Retina (tissue), 1 donor: ENCODE results near the gene TAS2R10.
"Not testable (repeated sequence)": the region's sequence is repeated elsewhere in the genome, so short reads cannot be mapped to it uniquely, and the experiment has no call there.

Experiments
- DNase-seq: peaks from one replicate; pipeline ENCODE4 v3.0.0-alpha.2; 2016

The TAS2R10 gene

GRCh38 chr12:10826258-10826657 lies at the start of gene TAS2R10:
TSS of gene TAS2R10 (minus strand) at chr12:10826358. CDS start at chr12:10826269, 89 bp downstream.
- no peak for DNase-seq

- no peak for DNase-seq
Measured at GRCh38 chr12:10873378-10873777, 47.2 kb upstream of the TAS2R10 start.

- no peak for DNase-seq
Measured at GRCh38 chr12:10867381-10867780, 41.2 kb upstream of the TAS2R10 start.

- no peak for DNase-seq
Measured at GRCh38 chr12:10863512-10864218, 37.5 kb upstream of the TAS2R10 start.

GRCh38 chr12:10861366-10861765 lies 35.2 kb upstream of the TAS2R10 start:
- DNase-seq: no peak

- no peak for DNase-seq
Measured at GRCh38 chr12:10855807-10856206, 29.6 kb upstream of the TAS2R10 start.

- no peak for DNase-seq
Measured at GRCh38 chr12:10853776-10854175, 27.6 kb upstream of the TAS2R10 start.

- DNase-seq: no peak
Measured at GRCh38 chr12:10851243-10851858, 25.2 kb upstream of the TAS2R10 start.

GRCh38 chr12:10849425-10849878 lies 23.3 kb upstream of the TAS2R10 start, which contains the start of gene PRR4:
TSS of gene PRR4 (minus strand) at chr12:10849475. CDS start at chr12:10849437, 38 bp downstream.
- DNase-seq: no peak

GRCh38 chr12:10847744-10848143 lies 21.6 kb upstream of the TAS2R10 start:
- no peak for DNase-seq

- DNase-seq: no peak
Measured at GRCh38 chr12:10842862-10843261, 16.7 kb upstream of the TAS2R10 start.

- no peak for DNase-seq
Measured at GRCh38 chr12:10838461-10838860, 12.3 kb upstream of the TAS2R10 start.

- no peak for DNase-seq
Measured at GRCh38 chr12:10829994-10830393, 3.8 kb upstream of the TAS2R10 start.

GRCh38 chr12:10824957-10825356 lies 1.2 kb downstream of the TAS2R10 start:
- no peak for DNase-seq

- DNase-seq: no peak
Measured at GRCh38 chr12:10811883-10812536, 14.1 kb downstream of the TAS2R10 start.

- DNase-seq: no peak
Measured at GRCh38 chr12:10810068-10810467, 16.1 kb downstream of the TAS2R10 start, which contains the start of gene TAS2R9. TSS of gene TAS2R9 (minus strand) at chr12:10810168. CDS start at chr12:10810075, 93 bp downstream.

- no peak for DNase-seq
Measured at GRCh38 chr12:10807186-10807585, 19.0 kb downstream of the TAS2R10 start, which contains the start of gene TAS2R8. TSS of gene TAS2R8 (minus strand) at chr12:10807286. CDS start at chr12:10806980, 306 bp downstream.

- DNase-seq: peak; percentile 27
Measured at GRCh38 chr12:10802587-10802986, 23.6 kb downstream of the TAS2R10 start, which contains the start of gene TAS2R7. TSS of gene TAS2R7 (minus strand) at chr12:10802627. CDS start at chr12:10802570, 57 bp downstream.

- no peak for DNase-seq
Measured at GRCh38 chr12:10801741-10802140, 24.4 kb downstream of the TAS2R10 start.

- DNase-seq: no peak
Measured at GRCh38 chr12:10794222-10794621, 31.9 kb downstream of the TAS2R10 start.

- DNase-seq: not testable (repeated sequence)
Measured at GRCh38 chr12:10791769-10792168, 34.4 kb downstream of the TAS2R10 start.

GRCh38 chr12:10783252-10783651 lies 42.9 kb downstream of the TAS2R10 start:
- no peak for DNase-seq

GRCh38 chr12:10779103-10779502 lies 47.1 kb downstream of the TAS2R10 start:
- peak; percentile 11 for DNase-seq
